NCI-H2196 treated with DMSO at 0.1 percent for 48 hours (cell line): ENCODE results near the gene NUP58.
A peak's percentile ranks its signal among the peaks of the same experiment; 100 is the strongest.

Experiments used
- DNase-seq: peaks from one replicate; lab custom pipeline; 2025; ENCODE audit not compliant: unreplicated experiment; lab: John Stamatoyannopoulos, UW

Gene NUP58, protein sequence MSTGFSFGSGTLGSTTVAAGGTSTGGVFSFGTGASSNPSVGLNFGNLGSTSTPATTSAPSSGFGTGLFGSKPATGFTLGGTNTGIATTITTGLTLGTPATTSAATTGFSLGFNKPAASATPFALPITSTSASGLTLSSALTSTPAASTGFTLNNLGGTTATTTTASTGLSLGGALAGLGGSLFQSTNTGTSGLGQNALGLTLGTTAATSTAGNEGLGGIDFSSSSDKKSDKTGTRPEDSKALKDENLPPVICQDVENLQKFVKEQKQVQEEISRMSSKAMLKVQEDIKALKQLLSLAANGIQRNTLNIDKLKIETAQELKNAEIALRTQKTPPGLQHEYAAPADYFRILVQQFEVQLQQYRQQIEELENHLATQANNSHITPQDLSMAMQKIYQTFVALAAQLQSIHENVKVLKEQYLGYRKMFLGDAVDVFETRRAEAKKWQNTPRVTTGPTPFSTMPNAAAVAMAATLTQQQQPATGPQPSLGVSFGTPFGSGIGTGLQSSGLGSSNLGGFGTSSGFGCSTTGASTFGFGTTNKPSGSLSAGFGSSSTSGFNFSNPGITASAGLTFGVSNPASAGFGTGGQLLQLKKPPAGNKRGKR

DNA sequence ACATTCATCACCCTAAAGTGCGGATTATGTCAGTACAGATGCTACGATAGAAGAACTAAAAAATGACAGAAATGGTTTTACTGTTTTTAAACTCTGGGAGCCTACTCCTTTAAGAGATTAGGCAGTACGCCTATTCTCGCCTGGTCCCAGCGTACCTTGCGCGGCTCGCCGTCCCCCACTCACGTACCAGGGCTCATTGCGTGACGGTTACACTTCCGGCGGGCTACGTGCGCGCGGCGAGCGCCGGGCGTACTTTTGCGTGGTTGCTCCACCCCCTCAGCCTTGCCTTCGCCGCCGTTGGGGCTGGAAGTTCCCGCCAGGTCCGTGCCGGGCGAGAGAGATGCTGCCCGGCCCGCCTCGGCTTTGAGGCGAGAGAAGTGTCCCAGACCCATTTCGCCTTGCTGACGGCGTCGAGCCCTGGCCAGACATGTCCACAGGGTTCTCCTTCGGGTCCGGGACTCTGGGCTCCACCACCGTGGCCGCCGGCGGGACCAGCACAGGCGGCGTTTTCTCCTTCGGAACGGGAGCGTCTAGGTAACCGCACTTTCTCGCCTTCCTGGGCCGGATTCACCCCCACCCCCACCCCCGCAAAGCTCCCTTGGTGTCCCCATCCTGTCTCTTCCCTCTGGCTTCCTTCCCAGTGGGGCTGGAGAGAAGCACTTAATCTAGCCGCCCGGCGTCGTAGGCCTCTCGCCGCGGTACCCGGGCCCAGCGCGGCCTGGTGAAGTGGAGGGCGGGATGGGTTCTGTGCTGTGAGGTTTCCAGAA is at the start of gene NUP58:
Gene NUP58, plus strand, starts transcription at position 279 of the 767 bp plus-strand sequence. Its CDS starts 149 bp downstream, at position 428.
- peak; percentile 55 for DNase-seq

DNA sequence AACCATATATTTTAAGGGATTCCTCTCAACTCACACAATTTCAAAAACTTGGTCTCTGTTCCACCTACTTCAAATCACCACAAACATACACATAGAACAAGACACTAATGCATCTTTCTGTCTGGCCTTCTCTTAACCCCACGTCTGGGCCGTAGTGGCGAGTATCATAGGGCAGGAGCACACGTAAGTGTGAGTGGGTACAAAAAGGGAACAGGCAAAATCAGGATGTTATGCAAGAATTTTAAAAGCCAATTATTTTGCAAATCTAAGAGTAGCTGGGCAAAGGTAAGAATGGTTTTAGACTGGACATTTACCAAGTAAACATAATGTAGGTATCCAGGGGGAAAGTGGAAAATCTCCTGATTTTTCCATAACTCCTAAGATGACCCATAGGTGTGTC is 49.2 kb upstream of the NUP58 start:
- DNase-seq: no peak

DNA sequence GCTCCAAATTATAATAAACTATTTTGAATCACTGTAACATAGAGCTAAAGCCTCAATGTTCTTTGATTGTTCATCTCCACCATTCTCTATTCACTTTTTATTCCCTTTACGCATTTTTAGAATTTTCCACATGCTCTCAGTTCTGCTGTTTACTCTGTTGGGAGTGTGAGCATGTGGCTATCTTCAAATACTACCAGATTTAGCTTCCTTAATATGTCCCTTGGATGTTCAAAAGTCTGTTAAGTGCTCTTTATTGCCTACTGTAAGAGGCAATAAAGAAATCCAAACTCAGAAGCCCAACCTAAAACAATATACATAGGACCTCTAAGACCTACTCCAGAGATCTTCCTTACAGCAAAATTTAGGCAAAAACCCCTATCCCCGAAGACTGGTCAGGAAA is 48.7 kb upstream of the NUP58 start:
- no peak for DNase-seq

DNA sequence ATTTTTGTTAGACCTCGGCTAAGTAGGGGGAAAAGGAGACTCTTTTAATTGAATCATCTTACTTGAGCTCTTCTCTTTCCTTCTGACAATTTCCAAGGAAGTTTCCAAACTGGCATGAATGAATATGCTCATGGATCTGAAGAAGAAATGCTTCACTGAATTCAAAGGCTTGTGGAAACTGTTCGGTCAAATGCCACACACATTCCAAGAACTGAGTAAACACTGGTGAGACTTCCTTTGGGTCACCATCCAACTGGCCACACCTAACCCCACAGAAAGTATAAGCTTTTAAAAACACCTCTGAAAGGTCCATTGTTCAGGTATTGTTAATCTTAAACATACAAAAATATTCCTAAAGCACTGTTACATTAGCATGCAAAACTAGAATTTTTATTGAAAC is 47.7 kb upstream of the NUP58 start:
- no peak for DNase-seq

DNA sequence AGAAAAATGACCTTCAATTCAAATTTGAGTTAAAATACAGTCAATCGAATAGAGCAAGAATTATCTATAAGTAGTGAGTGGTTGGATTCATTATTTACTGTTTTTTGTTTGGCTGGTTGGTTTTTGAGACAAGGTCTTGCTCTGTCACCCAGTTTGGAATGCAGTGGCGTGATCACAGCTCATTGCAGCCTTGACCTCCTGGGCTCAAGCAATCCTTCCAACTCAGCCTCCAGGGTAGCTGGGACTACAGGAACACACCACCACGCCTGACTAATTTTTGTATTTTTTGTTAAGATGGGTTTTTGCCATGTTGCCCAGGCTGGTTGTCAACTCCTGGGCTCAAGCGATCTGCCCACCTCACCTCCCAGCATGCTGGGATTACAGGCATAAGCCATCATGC is 39.2 kb upstream of the NUP58 start:
- DNase-seq: no peak

DNA sequence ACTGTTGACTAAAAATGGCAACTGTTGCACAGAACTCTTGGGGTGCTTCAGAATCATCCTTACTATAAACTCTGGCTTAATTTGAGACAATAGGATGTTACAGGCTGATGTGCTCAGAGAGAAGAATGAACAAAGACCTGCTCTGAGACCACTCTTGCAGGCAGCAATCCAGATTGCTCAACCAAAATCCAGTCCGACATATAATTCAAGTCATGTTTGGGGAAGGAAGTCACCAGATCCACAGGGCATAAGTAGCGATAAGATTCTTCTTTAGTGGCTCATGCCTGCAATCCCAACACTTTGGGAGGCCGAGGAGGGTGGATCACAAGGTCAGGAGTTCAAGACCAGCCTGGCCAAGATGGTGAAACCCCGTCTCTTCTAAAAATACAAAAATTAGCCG is 34.7 kb upstream of the NUP58 start:
- DNase-seq: no peak

DNA sequence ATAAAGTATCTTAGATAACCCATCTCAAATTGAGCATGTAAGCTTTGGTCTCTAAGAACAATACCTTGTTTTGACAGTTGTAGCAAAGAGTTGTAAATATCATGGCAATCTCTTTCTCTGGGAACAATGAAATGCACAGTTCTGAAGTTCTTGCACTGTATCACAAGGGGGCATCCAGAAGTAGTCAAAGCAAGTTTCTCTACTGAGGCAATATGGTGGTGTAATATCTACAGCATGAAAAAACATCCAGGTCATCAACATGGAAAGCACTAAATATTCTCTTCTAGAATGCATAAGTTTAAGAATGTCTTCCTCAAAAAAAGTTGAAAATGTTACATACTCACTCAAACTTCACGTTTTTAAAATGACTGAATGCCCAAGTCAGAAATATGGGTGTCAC is 33.7 kb upstream of the NUP58 start:
- no peak for DNase-seq

DNA sequence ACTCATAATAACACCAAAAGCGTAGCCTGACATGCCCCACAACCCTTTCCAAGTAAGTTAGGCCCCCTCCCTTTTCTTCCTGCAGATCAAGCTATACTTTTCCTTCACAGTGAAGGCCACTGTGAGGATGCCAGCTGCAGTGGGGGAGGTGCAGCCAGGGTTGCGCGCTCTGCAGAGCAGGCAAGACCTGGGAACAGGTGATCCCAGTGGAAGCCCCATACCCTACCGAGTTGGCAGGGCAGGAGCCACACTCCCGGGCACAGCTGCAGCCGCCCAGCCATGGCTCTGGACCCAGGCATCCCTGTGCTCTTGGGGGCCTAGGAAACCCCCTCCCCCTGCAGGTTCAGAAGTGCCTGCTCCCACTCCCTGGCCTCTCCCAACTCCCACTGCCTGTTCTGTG is 32.9 kb upstream of the NUP58 start:
- no peak for DNase-seq

DNA sequence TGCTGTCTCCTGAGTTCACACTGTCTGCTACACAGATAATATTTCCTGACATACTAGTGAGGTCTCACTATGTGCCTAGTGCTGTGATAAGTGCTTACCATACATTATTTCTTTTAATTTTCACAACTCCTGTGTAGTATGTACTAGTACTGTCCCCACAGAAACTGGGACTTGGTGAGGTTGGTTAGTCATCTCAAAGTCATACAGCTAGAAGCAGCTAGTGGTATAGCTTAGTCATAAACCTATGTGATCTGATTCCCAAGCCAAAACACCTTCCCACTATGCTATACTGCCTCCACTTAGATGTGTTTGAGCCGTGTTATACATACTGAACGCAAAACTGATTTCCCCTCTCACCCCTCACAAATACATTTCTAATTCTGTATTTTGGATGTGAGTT is 24.7 kb upstream of the NUP58 start:
- no peak for DNase-seq

DNA sequence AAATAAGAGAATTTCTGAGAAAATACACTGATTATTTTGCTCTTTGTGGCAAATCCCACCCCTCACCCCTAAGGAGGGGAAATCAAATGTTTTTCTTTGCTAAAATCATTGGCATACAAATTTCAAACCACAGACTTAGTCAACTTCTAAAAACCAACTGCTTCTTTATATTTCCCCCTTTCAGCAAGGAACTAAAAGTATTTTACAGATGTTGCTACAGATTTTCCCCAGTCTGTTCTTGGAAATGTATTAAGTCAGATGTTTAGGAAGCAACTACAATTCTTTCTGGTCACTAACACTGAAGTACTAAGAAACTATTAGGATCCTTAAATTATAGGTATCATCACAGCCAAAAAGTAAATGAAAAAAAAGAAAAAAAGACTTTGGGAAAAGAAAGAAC is 21.0 kb upstream of the NUP58 start:
- no peak for DNase-seq

DNA sequence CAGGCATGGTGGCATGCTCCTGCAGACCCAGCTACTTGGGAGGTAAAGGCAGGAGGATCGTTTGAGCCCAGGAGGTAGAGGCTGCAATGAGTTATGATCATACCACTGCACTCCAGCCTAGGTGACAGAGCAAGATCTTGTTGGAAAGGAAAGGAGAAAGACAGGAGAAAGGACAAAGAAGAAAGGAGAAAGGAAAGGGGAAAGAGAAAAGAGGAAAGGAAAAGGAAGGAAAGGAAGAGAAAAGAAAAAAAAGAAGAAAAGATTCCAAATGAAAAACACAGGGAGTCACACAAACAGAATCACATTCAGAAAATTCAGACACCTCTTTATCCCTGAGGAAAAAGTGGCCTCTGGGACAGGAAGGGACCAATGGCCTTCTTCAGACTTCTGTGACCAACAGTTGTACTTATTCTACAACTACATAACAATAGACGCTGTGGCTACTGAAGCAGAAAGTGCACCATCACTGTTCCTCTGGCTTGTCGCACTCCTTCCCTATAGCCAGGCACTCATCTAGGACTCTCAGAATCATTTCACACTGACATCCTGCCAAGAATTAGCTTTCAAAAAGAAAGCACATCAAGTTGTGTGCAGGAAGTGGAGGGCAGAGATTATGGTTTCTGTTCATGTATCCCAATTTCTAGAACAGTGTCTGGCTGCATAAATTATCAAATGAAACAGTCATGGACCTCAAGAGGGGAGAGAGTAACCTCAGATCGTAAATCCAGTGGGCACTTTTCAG is 20.1 kb upstream of the NUP58 start:
- DNase-seq: no peak

DNA sequence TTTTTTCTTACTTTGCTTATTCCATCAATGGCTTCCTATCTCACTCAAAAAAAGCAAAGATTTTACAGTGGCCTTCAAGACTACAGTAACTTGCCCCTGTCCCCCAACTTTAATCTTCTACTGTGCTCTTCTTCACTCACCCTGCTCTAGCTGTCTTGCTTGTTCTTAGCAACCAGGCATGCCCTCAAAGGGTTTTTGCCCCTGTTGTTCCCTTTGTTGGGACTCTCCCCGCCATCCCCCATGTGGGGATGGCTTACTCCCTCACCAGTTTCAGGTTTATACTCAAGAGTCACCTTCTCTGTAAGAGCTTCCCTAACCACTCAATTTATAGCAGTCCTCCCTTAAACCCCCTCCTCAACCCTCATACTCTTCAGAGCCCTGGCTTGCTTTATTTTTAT is 19.5 kb upstream of the NUP58 start:
- no peak for DNase-seq

DNA sequence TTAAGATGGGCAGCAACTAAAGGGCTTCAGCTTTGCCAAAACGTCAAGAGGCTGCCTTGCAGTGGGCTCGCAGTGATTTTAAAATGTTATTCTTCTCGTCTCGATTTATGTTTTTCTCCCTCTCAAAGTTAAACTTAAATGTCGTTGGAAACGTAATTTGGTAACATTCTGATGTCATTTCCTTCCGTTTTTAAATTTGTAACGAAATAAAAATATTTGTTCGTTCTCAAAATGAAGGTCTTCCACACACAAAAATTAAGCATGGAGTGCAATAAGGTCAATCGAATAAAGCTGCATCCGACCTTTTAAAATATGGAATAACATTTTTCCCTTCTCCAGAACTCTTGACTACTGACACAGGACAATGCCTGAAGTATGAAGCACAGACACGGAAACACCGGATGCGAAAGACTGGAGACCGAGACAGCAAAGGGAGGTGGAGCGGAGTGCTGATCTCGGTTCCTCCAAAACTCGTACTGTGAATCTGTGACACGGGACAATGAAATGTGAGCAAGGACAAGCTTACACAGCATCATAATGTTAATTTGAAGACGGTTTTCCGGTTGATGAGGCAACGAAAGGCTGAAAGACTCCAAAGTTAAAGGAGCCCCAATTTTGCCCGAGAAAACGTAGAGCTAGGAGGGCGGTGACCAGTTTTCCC is 15.0 kb upstream of the NUP58 start:
- DNase-seq: no peak

DNA sequence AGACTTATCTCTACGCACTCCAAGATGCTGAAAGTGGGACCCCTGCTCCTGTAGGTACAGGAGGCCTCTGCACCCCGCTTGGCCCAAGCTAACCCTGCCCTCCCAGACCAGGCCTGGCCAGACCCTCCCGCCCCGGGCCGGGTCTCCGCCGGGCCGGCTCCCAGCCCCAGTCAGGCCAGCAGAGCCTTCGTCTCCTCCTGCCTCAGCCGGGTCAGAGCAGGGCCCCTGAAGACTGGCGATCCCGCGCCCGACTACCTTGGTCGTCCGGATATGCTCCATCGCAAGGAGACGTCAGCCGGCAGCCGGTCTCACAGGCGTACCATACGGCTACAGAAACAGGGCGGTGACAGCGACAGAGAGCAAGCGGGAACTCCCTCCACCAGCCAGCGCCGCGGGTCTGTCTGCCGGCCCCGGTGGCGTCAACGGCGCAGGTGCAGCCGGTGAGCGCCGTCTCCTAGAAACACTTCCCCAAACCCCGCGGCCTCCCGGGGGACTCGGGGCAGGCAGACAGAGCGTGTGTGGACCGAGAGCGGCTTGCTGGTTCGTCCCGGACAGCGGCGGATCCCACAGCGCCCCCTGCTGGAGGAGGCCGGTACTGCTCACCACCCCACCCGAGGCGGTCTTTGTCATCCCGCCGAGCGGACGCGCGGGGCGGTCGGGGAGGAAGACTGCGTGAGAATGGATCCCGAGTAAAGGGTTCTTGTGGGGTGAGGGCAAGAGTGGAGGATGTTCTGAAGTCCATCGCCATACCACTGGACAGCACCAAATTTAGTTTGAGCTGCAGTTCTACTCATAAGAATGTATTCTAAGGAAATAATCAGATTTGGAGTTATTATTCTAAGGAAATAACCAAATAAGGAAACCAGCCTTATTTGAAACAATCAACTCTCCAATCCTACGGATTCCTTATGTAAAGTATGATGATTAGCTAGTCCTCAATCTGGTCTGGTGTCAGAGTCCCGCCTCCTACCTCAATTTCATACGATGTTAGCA is 14.2 kb upstream of the NUP58 start, which contains the start of gene MTMR6:
Gene MTMR6, minus strand, starts transcription at position 520 of the 993 bp plus-strand sequence. Its CDS starts 241 bp downstream, at position 279.
- DNase-seq: peak; percentile 21

DNA sequence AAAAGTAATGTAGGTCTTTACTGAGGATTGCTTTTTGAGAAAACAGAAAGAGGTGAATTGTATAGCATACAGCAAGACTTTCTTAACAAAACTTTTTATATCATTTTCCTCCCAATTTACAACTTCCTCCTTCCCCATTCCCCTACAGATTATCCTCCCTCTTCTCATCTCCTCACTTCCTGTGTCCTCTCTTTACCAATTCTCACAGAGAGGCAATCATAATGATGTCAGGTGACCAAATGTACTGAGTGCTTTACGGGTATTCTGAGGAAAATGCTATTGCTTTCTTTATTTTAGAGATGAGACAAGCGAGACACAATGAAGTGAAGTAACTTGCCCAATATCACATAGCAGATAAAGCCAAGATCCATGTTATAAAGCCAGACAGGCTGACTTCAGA is 12.5 kb upstream of the NUP58 start:
- DNase-seq: no peak

DNA sequence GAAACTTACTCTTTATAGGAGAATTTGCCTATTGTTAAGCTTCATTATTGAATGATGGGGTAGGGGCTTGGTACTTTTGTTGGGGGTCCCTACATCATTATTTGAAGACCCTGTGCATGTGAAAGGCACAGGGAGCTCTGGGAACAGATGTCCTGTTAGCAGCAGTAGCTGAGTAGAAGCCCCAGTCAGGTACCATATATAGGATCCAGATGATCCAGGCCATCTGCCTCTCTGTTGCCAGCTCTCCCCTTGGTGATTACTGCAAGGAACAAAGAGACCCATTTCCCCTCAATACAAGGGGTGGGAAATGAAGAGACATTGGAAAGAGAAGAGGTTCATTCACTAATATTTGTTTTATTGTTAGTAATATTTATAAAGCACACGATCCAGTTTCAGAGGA is 9.7 kb upstream of the NUP58 start:
- no peak for DNase-seq

DNA sequence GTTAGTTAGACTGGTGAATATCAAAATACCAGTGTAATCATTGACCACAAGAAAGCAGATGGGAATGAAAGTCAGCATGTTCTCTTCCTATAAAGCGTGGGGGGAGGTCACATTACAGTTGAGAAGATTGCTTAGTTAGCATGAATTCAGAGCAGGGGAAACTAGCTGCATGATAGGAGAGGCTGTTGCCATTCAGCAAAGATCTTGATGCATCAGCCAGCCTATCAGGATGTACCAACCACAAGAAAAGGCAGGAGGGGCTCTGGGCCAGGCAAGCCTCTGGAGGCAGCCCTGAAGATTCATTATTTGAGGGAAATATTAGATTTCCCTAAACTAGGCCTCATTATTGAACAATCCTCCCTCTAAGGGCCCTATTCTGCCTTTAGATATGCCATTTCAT is 9.1 kb upstream of the NUP58 start:
- peak; percentile 10 for DNase-seq

DNA sequence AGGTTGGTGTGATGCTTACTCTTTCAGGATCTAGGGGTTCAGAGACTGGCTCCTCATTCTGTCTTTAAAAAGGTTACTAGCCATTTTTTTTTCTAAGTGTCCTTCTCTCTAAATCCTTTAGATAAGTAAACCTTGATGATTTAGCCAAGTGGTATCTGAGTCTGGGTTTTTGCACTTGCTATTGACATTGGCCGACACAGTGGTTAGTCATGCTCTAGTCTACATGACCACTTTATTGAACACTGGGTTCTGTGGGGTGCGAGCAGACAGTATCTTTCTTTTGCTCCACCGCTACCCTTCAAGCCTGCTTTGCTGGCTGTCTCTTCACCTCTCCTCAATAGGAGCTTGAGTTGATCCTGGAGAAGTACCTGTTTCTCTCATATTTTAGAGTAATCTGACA is 6.2 kb upstream of the NUP58 start:
- no peak for DNase-seq

DNA sequence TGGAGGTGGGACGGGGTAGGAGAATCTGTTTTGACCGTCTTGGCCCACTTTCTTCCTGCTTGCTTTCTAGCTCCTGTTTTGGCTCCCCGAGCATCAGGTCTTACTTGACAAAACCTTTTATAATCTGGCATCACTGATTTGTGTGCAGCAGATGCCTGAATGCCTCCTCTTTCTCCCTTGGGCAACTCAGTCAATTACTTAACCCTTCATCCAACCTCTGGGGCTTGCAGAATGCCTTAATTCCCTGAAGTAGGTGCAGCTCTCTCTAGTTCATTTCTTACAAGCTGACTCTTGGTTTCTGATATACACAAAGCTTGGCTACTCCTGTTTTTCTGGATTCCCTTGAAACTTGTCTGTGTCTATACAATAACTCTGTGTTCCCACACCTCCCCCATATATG is 5.7 kb upstream of the NUP58 start:
- no peak for DNase-seq
